ENCODE data around the gene ARID4B.

Gene ARID4B

DNA sequence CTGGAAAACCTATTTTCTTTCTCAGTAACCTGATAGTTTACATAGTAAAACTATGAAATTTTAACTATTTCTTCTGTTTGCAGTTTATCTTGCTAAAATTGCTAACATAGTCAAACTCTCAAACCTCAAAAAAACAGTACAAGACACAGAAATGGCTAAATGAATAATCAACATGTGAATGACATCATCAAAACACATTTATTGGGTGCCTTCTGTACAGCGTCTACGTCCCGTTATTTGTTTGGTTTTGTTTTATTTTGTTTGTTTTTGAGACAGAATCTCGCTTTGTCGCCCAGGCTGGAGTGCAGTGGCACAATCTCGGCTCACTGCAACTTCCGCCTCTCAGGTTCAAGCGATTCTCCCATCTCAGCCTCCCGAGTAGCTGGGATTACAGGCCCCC lies 178.2 kb downstream of the ARID4B start:
- H4K20me1 ChIP-seq (ENCODE audit: insufficient read depth, low read length) = no peaks in the 10 kb centered on the region
- no peaks in the 10 kb centered on the region for H3K27me3 ChIP-seq (ENCODE audit: low read depth, low read length)
- H3K9me3 ChIP-seq (ENCODE audit: insufficient read depth, low read length) = no peaks in the 10 kb centered on the region
- no peak overlapping the region for H3K27ac ChIP-seq (ENCODE audit: low read length)
- H2AFZ ChIP-seq (ENCODE audit: low read depth, low read length) = no peak overlapping the region
- no peak overlapping the region for H3K9ac ChIP-seq (ENCODE audit: low read length)
- H3K4me1 ChIP-seq (ENCODE audit: low read length) = no peaks in the 10 kb centered on the region; the same call in 1 of the 2 replicates
- peaks cover 63% of the 10 kb centered on the region for H3K36me3 ChIP-seq (replicated peaks; ENCODE audit: low read depth, low read length)
- no peak for TF ChIP-seq EZH2phosphoT487 (IDR thresholded peaks at IDR 0.05; ENCODE audit: low read depth)
- TF ChIP-seq, protein P1, sequence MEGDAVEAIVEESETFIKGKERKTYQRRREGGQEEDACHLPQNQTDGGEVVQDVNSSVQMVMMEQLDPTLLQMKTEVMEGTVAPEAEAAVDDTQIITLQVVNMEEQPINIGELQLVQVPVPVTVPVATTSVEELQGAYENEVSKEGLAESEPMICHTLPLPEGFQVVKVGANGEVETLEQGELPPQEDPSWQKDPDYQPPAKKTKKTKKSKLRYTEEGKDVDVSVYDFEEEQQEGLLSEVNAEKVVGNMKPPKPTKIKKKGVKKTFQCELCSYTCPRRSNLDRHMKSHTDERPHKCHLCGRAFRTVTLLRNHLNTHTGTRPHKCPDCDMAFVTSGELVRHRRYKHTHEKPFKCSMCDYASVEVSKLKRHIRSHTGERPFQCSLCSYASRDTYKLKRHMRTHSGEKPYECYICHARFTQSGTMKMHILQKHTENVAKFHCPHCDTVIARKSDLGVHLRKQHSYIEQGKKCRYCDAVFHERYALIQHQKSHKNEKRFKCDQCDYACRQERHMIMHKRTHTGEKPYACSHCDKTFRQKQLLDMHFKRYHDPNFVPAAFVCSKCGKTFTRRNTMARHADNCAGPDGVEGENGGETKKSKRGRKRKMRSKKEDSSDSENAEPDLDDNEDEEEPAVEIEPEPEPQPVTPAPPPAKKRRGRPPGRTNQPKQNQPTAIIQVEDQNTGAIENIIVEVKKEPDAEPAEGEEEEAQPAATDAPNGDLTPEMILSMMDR (IDR thresholded peaks at IDR 0.05; ENCODE audit: low read depth, low read length) = no peak
- no peak overlapping the region for H3K4me3 ChIP-seq (ENCODE audit: low read length)
- no peak overlapping the region for H3K4me2 ChIP-seq (ENCODE audit: low read length)
- no peaks in the 10 kb centered on the region for H3K79me2 ChIP-seq (ENCODE audit: low read length)

DNA sequence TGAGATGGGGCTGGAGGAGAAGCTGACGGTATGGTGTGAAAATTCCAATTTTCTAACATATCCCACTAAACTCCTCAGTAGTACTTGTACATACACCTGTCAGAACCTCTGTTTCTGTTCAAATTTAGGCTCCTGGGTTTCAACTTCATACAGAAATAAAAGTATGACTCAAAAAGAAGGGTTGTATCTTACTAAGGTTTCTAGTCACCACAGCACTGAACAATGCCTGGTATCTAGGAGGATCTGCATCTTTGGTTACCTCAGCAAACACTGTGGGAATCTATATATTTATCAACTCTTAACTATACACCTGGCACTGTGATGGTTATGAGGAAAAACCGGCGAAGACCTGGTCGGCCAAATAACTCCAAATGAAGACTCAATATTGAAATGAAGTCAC lies 180.7 kb downstream of the ARID4B start:
- Histone ChIP-seq H3K27me3 (ENCODE audit: low read depth, low read length) (no peaks in the 10 kb centered on the region), H4K20me1 (ENCODE audit: insufficient read depth, low read length) (0 out of 2 replicates have a peak, but pooled peaks cover 3% of the 10 kb centered on the region), H3K36me3 (replicated peaks; ENCODE audit: low read depth, low read length) (peaks cover 63% of the 10 kb centered on the region), H3K79me2 (ENCODE audit: low read length) (no peaks in the 10 kb centered on the region), H3K4me2 (ENCODE audit: low read length) (no peak overlapping the region), H3K27ac (ENCODE audit: low read length) (no peak overlapping the region), H3K9me3 (ENCODE audit: insufficient read depth, low read length) (no peaks in the 10 kb centered on the region), H3K9ac (ENCODE audit: low read length) (no peak overlapping the region), H2AFZ (ENCODE audit: low read depth, low read length) (no peak overlapping the region), H3K4me1 (ENCODE audit: low read length) (no peaks in the 10 kb centered on the region; the same call in 1 of the 2 replicates), H3K4me3 (ENCODE audit: low read length) (no peak overlapping the region)
- TF ChIP-seq EZH2phosphoT487 (IDR thresholded peaks at IDR 0.05; ENCODE audit: low read depth) = no peak
- TF ChIP-seq, protein P1 (IDR thresholded peaks at IDR 0.05; ENCODE audit: low read depth, low read length) = no peak

DNA sequence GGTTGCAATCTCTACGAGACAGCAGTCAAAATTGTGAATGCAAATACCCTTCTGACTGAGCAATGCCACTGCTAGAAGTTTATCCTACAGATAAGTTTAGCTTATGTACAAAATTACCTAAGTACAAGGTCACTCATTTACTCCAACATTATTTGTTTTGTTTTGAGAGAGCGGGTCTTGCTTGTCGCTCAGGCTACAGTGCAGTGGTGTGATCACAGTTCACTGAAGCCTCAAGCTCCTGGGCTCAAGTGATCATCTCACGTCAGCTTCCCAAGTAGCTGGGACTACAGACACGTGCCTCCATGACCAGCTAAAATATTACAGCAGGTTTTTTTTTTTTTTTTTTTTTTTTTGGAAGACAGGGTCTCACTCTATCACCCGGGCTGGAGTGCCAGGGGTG lies 182.3 kb downstream of the ARID4B start:
- H3K79me2 ChIP-seq (ENCODE audit: low read length) = no peaks in the 10 kb centered on the region
- no peak for TF ChIP-seq EZH2phosphoT487 (IDR thresholded peaks at IDR 0.05; ENCODE audit: low read depth)
- TF ChIP-seq, protein P1 (IDR thresholded peaks at IDR 0.05; ENCODE audit: low read depth, low read length) = no peak
- H3K36me3 ChIP-seq (replicated peaks; ENCODE audit: low read depth, low read length) = peaks cover 57% of the 10 kb centered on the region

DNA sequence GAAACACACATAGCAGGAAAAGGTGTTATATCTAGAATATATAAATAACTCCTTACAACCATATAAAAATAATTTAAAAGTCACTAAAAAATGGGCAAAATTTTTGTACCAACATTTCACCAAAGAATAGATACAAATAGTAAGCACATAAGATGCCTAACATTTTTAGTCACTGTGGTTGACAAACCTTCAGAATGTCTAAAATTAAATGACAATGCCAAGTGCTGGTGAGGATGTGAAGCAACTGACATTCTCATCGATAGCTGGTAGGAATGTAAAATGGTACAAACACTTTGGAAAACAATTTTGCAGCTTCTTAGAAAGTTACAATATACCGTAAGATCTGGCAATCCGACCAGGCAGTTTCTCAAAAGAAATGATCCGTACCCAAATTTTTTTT lies 185.0 kb downstream of the ARID4B start:
- H3K4me1 ChIP-seq (ENCODE audit: low read length) = no peaks in the 10 kb centered on the region; the same call in 1 of the 2 replicates
- H3K27ac ChIP-seq (ENCODE audit: low read length) = no peak overlapping the region
- no peaks in the 10 kb centered on the region for H3K27me3 ChIP-seq (ENCODE audit: low read depth, low read length)
- TF ChIP-seq EZH2phosphoT487 (IDR thresholded peaks at IDR 0.05; ENCODE audit: low read depth) = no peak
- TF ChIP-seq, protein P1 (IDR thresholded peaks at IDR 0.05; ENCODE audit: low read depth, low read length) = no peak
- no peak overlapping the region for H2AFZ ChIP-seq (ENCODE audit: low read depth, low read length)
- no peak overlapping the region for H3K9ac ChIP-seq (ENCODE audit: low read length)
- H3K9me3 ChIP-seq (ENCODE audit: insufficient read depth, low read length) = no peaks in the 10 kb centered on the region
- peaks cover 3% of the 10 kb centered on the region; the same call in 1 of the 2 replicates for H4K20me1 ChIP-seq (ENCODE audit: insufficient read depth, low read length)
- peaks cover 60% of the 10 kb centered on the region for H3K36me3 ChIP-seq (replicated peaks; ENCODE audit: low read depth, low read length)
- no peak overlapping the region for H3K4me2 ChIP-seq (ENCODE audit: low read length)
- no peak overlapping the region for H3K4me3 ChIP-seq (ENCODE audit: low read length)
- 0 out of 2 replicates have a peak, but pooled peaks cover 3% of the 10 kb centered on the region for H3K79me2 ChIP-seq (ENCODE audit: low read length)

More for the DNA sequence above, 182.3 kb downstream of the ARID4B start:
- no peak overlapping the region for H3K27ac ChIP-seq (ENCODE audit: low read length)
- H3K4me2 ChIP-seq (ENCODE audit: low read length) = no peak overlapping the region
- H4K20me1 ChIP-seq (ENCODE audit: insufficient read depth, low read length) = 0 out of 2 replicates have a peak, but pooled peaks cover 3% of the 10 kb centered on the region
- H3K4me1 ChIP-seq (ENCODE audit: low read length) = no peaks in the 10 kb centered on the region; the same call in 1 of the 2 replicates
- H2AFZ ChIP-seq (ENCODE audit: low read depth, low read length) = no peak overlapping the region
- no peak overlapping the region for H3K4me3 ChIP-seq (ENCODE audit: low read length)
- H3K27me3 ChIP-seq (ENCODE audit: low read depth, low read length) = no peaks in the 10 kb centered on the region
- H3K9me3 ChIP-seq (ENCODE audit: insufficient read depth, low read length) = no peaks in the 10 kb centered on the region
- H3K9ac ChIP-seq (ENCODE audit: low read length) = no peak overlapping the region
